K562 (cell line): ENCODE data around the gene BEND6. TPM values are rescaled to one million over a fixed set of nuclear protein-coding genes. Genes with fewer than 3 reads are reported as not detected.

ENCODE experiments used
- ATAC-seq: fragments of 200-7000 bp; cut with Tn5 transposase; 3 replicates; pipeline ENCODE4 v1.9.1; 2020; ENCODE audit warnings: moderate library complexity
- BruUV-seq: library from RNA; stranded (reverse); fragments of 400-500 nt; replicated peaks from 2 replicates; lab custom pipeline; 2021; lab: Mats Ljungman, UMichigan
- CTCF ChIA-PET: fragments of 300-600 bp; formaldehyde crosslinking; extraction: SDS; loops from one replicate; lab custom pipeline; 2021; ENCODE audit warnings: low intra/inter-chr PET ratio; lab: Yijun Ruan, JAX
- POLR2A ChIA-PET: fragments of 300-600, 350-650 bp; sonication (Branson Sonifier 250); formaldehyde crosslinking; extraction: SDS; loops from one replicate; lab custom pipeline; 2021; ENCODE audit warnings: antibody characterized with exemption, inconsistent platforms; lab: Yijun Ruan, JAX
- DNase-seq, 4 experiments: peaks; one replicate each; pipeline versions ENCODE4 v3.0.0 to v3.0.0-alpha.2; 2011 to 2018; ENCODE audit warnings: low spot score in 3 of 4, mixed read lengths in 3 of 4; ENCODE audit errors: extremely low read depth in 1 of 4
- FAIRE-seq: peaks from 2 replicates; lab custom pipeline; 2011; peaks lifted over from hg19 to GRCh38; lab: Jason Lieb, UNC
- H2AFZ ChIP-seq: 2 replicates; pipeline ENCODE4 v1.6.0; 2011; ENCODE audit warnings: low read depth, low read length, control low read depth, inconsistent platforms
- H3K27ac ChIP-seq: fragments of 200-600 bp; 3 replicates; pipeline ENCODE4 v1.8.0; 2011; ENCODE audit warnings: low read depth, mild to moderate bottlenecking, control low read depth, inconsistent platforms, low read length, moderate library complexity, mixed read lengths; ENCODE audit errors: extremely low read depth
- H3K27me3 ChIP-seq, 2 experiments: fragments of 300-600 bp in 1 of 2; 2 replicates in 1 of 2; 3 replicates in 1 of 2; pipeline versions ENCODE4 v1.6.0 to v1.8.0; 2011; ENCODE audit warnings: inconsistent platforms in 2 of 2, low read length in 2 of 2, mild to moderate bottlenecking in 1 of 2, mixed read lengths in 1 of 2, moderate library complexity in 1 of 2; ENCODE audit not compliant: control insufficient read depth in 2 of 2, insufficient read depth in 2 of 2
- H3K36me3 ChIP-seq: fragments of 300-600 bp; 3 replicates; pipeline ENCODE4 v1.8.0; 2011; ENCODE audit warnings: mild to moderate bottlenecking, low read length, inconsistent platforms; ENCODE audit not compliant: control insufficient read depth, insufficient read depth
- H3K4me1 ChIP-seq, 2 experiments: fragments of 200-600 bp in 1 of 2; replicated peaks in 1 of 2; 2 replicates in 1 of 2; 3 replicates in 1 of 2; pipeline versions ENCODE4 v1.5.1 to v1.8.0; 2011; ENCODE audit warnings: inconsistent platforms in 2 of 2, low read length in 2 of 2, mild to moderate bottlenecking in 1 of 2, mixed read lengths in 1 of 2, moderate library complexity in 1 of 2; ENCODE audit not compliant: control insufficient read depth in 2 of 2, insufficient read depth in 2 of 2
- H3K4me2 ChIP-seq: 2 replicates; pipeline ENCODE4 v1.6.1; 2011; ENCODE audit warnings: low read length, control low read depth, inconsistent platforms, mixed read lengths; ENCODE audit not compliant: insufficient read depth
- H3K4me3 ChIP-seq: fragments of 200-600 bp; sonication (generic), shearing (Covaris generic); 2 replicates; pipeline ENCODE4 v1.5.1; 2016; ENCODE audit warnings: control low read depth, inconsistent platforms
- H3K79me2 ChIP-seq: fragments of 200-600 bp; 3 replicates; pipeline ENCODE4 v1.8.0; 2011; ENCODE audit warnings: low read length, inconsistent platforms; ENCODE audit not compliant: control insufficient read depth, insufficient read depth
- H3K9ac ChIP-seq, 2 experiments: 2 replicates each; pipeline versions ENCODE4 v1.6.0 to v1.6.1; 2011; ENCODE audit warnings: low read depth in 2 of 2, low read length in 2 of 2, control low read depth in 1 of 2, inconsistent platforms in 1 of 2, mild to moderate bottlenecking in 1 of 2, mixed read lengths in 1 of 2; ENCODE audit not compliant: insufficient read depth in 1 of 2
- H3K9me1 ChIP-seq: one replicate; pipeline ENCODE4 v1.6.0; 2011; ENCODE audit warnings: inconsistent platforms, mild to moderate bottlenecking, low read length, moderate library complexity; ENCODE audit not compliant: control insufficient read depth, insufficient read depth
- H3K9me3 ChIP-seq: replicated peaks from 2 replicates; pipeline ENCODE4 v1.5.1; 2011; ENCODE audit warnings: low read depth, low read length, inconsistent platforms; ENCODE audit not compliant: control insufficient read depth, insufficient read depth
- H4K20me1 ChIP-seq: replicated peaks from 2 replicates; pipeline ENCODE4 v1.6.1; 2011; ENCODE audit warnings: low read length, inconsistent platforms, mixed read lengths; ENCODE audit not compliant: control insufficient read depth, insufficient read depth
- C11orf30 ChIP-seq: fragments of 450-650 bp; IDR thresholded peaks from 2 replicates; pipeline ENCODE4 v1.6.1; 2016; ENCODE audit warnings: low read depth, mild to moderate bottlenecking
- ELF2 ChIP-seq: fragments of 250-450 bp; sonication (Bioruptor Pico); IDR thresholded peaks from 2 replicates; pipeline ENCODE4 v1.5.0; 2021; ENCODE audit warnings: mild to moderate bottlenecking
- FOS ChIP-seq: IDR thresholded peaks from 3 replicates; pipeline ENCODE4 v1.6.1; 2011; ENCODE audit not compliant: insufficient read length; ENCODE audit errors: extremely low read depth
- FOXK2 ChIP-seq, 2 experiments: fragments of 450-650 bp; IDR thresholded peaks in 1 of 2; conservative IDR thresholded peaks in 1 of 2; 2 replicates each; pipeline ENCODE4 v1.6.1; 2016; ENCODE audit warnings: low read depth in 2 of 2, mild to moderate bottlenecking in 1 of 2
- KDM1A ChIP-seq, 2 experiments: fragments of 450-650 bp; IDR thresholded peaks; 2 replicates each; pipeline ENCODE4 v1.6.1; 2016; ENCODE audit warnings: mild to moderate bottlenecking in 2 of 2
- RBM25 ChIP-seq: fragments of 200-400 bp; formaldehyde crosslinking; IDR thresholded peaks from 2 replicates; pipeline ENCODE4 v1.6.1; 2018; ENCODE audit warnings: low read length, low read depth, moderate library complexity; ENCODE audit not compliant: severe bottlenecking
- SIN3A ChIP-seq, 2 experiments: fragments of 150-350 bp in 1 of 2; IDR thresholded peaks; 2 replicates each; pipeline ENCODE4 v1.6.1; 2011 to 2016; ENCODE audit warnings: borderline replicate concordance in 2 of 2, low read depth in 2 of 2, low read length in 2 of 2, mild to moderate bottlenecking in 2 of 2, moderate library complexity in 2 of 2; ENCODE audit not compliant: control insufficient read depth in 1 of 2
- SNIP1 ChIP-seq: fragments of 450-650 bp; IDR thresholded peaks from 2 replicates; pipeline ENCODE4 v1.7.1; 2017; ENCODE audit warnings: low read depth, mild to moderate bottlenecking
- ZNF282 ChIP-seq: sonication (generic); formaldehyde crosslinking; IDR thresholded peaks from 2 replicates; pipeline ENCODE4 v1.8.1; 2023; ENCODE audit warnings: missing genetic modification reagents
- in situ Hi-C: fragments of 300-500 bp; cut with MboI; formaldehyde crosslinking; loops from 4 replicates; pipeline ENCODE4 v1.15.0; 2018; ENCODE audit warnings: inconsistent platforms, mixed read lengths
- intact Hi-C: fragments of 100-400 bp; cut with micrococcal nuclease; formaldehyde crosslinking; loops from 2 replicates; pipeline ENCODE4 v1.14.2; 2022
- polyA plus RNA-seq, 8 experiments: library from polyadenylated mRNA; depleted of rRNA in 4 of 8; stranded (reverse) in 5 of 8; unstranded in 3 of 8; fragments of >200 nt; fragmentation: Nextera tagmentation in 2 of 8; fragmentation: Illumina TruSeq in 1 of 8; extraction: Ambion mirVana in 2 of 8; extraction: Trizol in 1 of 8; gene quantifications; 2 replicates each; pipeline versions ENCODE4 v1.2.1 to v1.2.3, GENCODE V29; 2011 to 2014; ENCODE audit warnings: inconsistent platforms in 1 of 8, missing spikeins in 1 of 8
- total RNA-seq, 7 experiments: library from RNA; depleted of rRNA in 6 of 7; stranded (reverse); fragments of >200 nt in 6 of 7; fragmentation: Illumina TruSeq in 2 of 7; extraction: Trizol in 2 of 7; gene quantifications; 2 replicates each; pipeline versions ENCODE4 v1.2.1 to v1.2.3, GENCODE V29; 2011 to 2021; ENCODE audit warnings: low replicate concordance in 1 of 7
- TF ChIP-seq, protein P1 (sequence below): fragments of 200-400 bp; formaldehyde crosslinking; IDR thresholded peaks from 2 replicates; pipeline ENCODE4 v1.6.1; 2017; ENCODE audit warnings: mild to moderate bottlenecking, low read depth, low read length, moderate library complexity

BEND6 gene
- total and polyA plus RNA-seq, 9 of the 15 experiments (the other 6 are each of a cell fraction or from before 2014, with no cell fraction given), result 0.37 to 4.0 (median 1.1) TPM

DNA sequence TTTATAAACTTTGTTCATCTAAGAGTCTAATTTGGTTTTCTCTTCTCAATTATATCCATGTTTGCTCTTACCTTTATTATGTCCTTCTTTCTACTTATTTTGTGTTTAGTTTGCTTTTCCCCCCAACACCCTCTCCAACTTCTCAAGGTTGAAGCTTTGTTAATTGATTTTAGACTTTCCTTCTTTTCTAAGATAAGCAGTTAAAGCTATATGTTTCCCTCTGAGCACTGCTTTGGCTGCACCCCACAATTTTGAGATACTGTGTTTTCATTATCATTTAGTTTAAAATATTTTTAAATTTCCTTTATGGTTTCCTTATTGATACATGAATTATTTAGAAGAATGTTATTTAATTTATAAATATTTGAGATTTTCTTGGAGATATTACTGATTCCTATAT lies 13.9 kb upstream of the BEND6 start:
- no peaks in the 10 kb centered on the region for H3K36me3 ChIP-seq
- no peak overlapping the region for H3K4me2 ChIP-seq
- peaks cover 0 to 4% of the 10 kb centered on the region in 2 experiments; a peak in 1 of 5 replicates for H3K4me1 ChIP-seq
- no peaks in the 10 kb centered on the region for H3K27me3 ChIP-seq
- no peak overlapping the region for H3K9ac ChIP-seq
- in situ Hi-C loops (no loop called here), intact Hi-C loops (no loop called here)
- H3K27ac ChIP-seq, result no peak overlapping the region
- ATAC-seq (no peak), FAIRE-seq (no peak), DNase-seq (no peak)
- no peak overlapping the region for H3K4me3 ChIP-seq
- no peaks in the 10 kb centered on the region for H3K9me3 ChIP-seq
- BruUV-seq, result no TSS peak
- ChIA-PET POLR2A (interaction anchor here (0.5 to 0.7 kb wide), 2 partner anchors 10 to 110 kb away, joined by 3 read pairs; no protein-coding TSS in a partner anchor), CTCF (no interaction called here)
- H4K20me1 ChIP-seq, result no peaks in the 10 kb centered on the region
- H2AFZ ChIP-seq, result no peak overlapping the region
- TF ChIP-seq KDM1A (IDR thresholded peaks at IDR 0.05), result no peak
- peak; percentile 34 for TF ChIP-seq RBM25
- no peaks in the 10 kb centered on the region for H3K9me1 ChIP-seq
- no peaks in the 10 kb centered on the region for H3K79me2 ChIP-seq

- H3K27me3 ChIP-seq, result no peaks in the 10 kb centered on the region
- TF ChIP-seq, protein P1, sequence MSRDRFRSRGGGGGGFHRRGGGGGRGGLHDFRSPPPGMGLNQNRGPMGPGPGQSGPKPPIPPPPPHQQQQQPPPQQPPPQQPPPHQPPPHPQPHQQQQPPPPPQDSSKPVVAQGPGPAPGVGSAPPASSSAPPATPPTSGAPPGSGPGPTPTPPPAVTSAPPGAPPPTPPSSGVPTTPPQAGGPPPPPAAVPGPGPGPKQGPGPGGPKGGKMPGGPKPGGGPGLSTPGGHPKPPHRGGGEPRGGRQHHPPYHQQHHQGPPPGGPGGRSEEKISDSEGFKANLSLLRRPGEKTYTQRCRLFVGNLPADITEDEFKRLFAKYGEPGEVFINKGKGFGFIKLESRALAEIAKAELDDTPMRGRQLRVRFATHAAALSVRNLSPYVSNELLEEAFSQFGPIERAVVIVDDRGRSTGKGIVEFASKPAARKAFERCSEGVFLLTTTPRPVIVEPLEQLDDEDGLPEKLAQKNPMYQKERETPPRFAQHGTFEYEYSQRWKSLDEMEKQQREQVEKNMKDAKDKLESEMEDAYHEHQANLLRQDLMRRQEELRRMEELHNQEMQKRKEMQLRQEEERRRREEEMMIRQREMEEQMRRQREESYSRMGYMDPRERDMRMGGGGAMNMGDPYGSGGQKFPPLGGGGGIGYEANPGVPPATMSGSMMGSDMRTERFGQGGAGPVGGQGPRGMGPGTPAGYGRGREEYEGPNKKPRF, result no peak
- TF ChIP-seq ZNF282 (CRISPR knock-in tag) (no peak), ELF2 (CRISPR knock-in tag) (no peak), SNIP1 (no peak), SIN3A (IDR thresholded peaks at IDR 0.05; ENCODE audit: borderline replicate concordance in 2 of 2, control insufficient read depth in 1 of 2, low read depth in 2 of 2, low read length in 2 of 2) (no peak), FOXK2 (conservative IDR thresholded peaks at IDR 0.05 in 1 of 2, IDR thresholded peaks at IDR 0.05 in 1 of 2; ENCODE audit: low read depth in 2 of 2) (no peak), FOS (no peak), C11orf30 (no peak)
- TF ChIP-seq, all 486 proteins: peak for 0
- Histone ChIP-seq H3K27ac (no peak overlapping the region), H3K9me1 (no peaks in the 10 kb centered on the region), H3K4me3 (no peak overlapping the region), H3K9ac (no peak overlapping the region), H3K79me2 (no peaks in the 10 kb centered on the region), H4K20me1 (no peaks in the 10 kb centered on the region), H3K9me3 (no peaks in the 10 kb centered on the region), H3K4me1 (0 out of 5 replicates have a peak, but pooled peaks cover 0 to 1% of the 10 kb centered on the region in 2 experiments), H2AFZ (no peak overlapping the region), H3K4me2 (no peak overlapping the region), H3K36me3 (peaks cover 7% of the 10 kb centered on the region; the same call in 1 of the 3 replicates)
- no peak for FAIRE-seq
- POLR2A ChIA-PET, result no interaction called here
- intact Hi-C loops (no loop called here), in situ Hi-C loops (no loop called here)
- ATAC-seq, result no peak
- CTCF ChIA-PET, result no interaction called here
- BruUV-seq, result no TSS peak
- no peak for DNase-seq
These were observed 10.2 kb upstream of the BEND6 start for GRCh38 chr6:56944661-56945060.
